ENCODE results near the gene ETV2. TPM values are rescaled to one million over a fixed set of nuclear protein-coding genes. Genes with fewer than 3 reads are reported as not detected.
"Not testable (repeated sequence)": the region's sequence is repeated elsewhere in the genome, so short reads cannot be mapped to it uniquely, and the experiment has no call there.

Gene ETV2
- total RNA-seq, 2 donors from 2014 or later: 1.2 to 1.3 TPM

DNA sequence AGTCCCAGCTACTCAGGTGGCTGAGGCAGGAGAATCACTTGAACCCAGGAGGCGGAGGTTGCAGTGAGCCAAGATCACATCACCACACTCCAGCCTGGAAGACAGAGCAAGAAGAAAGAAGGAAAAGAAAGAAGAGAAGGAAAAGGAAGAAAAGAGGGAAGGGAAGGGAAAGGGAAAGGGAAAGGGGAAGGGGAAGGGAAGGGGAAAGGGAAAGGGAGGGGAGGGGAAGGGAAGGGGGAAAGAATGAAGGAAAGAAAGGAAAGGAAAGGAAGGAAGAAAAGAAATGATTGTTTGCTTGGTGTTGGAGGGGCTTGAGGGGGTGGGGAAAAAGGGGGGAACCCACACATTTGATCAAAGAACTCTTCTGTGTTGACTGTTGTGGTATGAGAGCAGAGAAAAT, 45.6 kb upstream of the ETV2 start:
- TF ChIP-seq, protein P1, sequence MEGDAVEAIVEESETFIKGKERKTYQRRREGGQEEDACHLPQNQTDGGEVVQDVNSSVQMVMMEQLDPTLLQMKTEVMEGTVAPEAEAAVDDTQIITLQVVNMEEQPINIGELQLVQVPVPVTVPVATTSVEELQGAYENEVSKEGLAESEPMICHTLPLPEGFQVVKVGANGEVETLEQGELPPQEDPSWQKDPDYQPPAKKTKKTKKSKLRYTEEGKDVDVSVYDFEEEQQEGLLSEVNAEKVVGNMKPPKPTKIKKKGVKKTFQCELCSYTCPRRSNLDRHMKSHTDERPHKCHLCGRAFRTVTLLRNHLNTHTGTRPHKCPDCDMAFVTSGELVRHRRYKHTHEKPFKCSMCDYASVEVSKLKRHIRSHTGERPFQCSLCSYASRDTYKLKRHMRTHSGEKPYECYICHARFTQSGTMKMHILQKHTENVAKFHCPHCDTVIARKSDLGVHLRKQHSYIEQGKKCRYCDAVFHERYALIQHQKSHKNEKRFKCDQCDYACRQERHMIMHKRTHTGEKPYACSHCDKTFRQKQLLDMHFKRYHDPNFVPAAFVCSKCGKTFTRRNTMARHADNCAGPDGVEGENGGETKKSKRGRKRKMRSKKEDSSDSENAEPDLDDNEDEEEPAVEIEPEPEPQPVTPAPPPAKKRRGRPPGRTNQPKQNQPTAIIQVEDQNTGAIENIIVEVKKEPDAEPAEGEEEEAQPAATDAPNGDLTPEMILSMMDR (conservative IDR thresholded peaks at IDR 0.05): no peak
- WGBS, 2 experiments (ENCODE audit: insufficient coverage in 1 of 2, insufficient read length in 1 of 2): 100% methylated on average over 1 of the region's 1 CpG

DNA sequence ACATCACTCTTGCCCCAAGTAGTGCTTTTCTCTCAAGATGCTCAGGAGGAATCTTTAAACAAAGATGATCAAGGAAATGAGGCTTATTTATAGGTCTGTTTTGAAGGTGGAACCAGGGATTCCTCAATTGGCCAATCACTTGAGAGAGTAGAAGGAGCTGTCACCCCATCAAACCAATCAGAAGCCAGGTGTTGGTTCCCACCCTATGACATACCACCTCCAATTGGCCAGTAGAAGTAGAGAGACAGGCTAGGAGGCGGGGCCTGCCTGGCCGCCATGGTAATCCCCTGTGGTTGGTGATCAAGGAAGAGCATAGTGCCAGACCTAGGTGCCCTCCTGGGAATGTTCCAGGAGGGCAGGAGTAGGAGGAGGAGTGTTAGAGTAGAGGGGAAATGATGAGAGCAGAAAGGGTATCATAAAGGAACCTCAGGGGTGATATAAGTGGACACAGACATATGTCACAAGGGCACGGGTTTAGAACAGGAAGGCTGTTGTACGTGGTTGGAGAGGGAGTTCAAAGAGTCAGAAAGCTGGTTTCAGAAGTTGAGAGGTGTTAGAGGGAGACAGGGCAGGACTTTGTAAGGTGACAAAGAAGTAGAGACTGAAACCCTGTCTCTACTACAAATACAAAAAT, 45.1 kb upstream of the ETV2 start:
- no peak overlapping the region for H3K4me3 Mint-ChIP-seq
- DNase-seq: peak; percentile 64
- peaks cover 4% of the 10 kb centered on the region for H3K27me3 Mint-ChIP-seq (ENCODE audit: insufficient read depth)
- Histone ChIP-seq H3K36me3 (ENCODE audit: control insufficient read depth, insufficient read depth, low read length) (no peaks in the 10 kb centered on the region), H3K27me3 (ENCODE audit: control insufficient read depth, insufficient read depth, low read length, poor library complexity, severe bottlenecking) (no peaks in the 10 kb centered on the region), H3K9ac (ENCODE audit: extremely low read depth, low read length, poor library complexity, severe bottlenecking) (no peak overlapping the region), H3K4me3 (ENCODE audit: low read length) (no peak overlapping the region), H3K9me3 (ENCODE audit: control insufficient read depth, low read length) (no peaks in the 10 kb centered on the region), H3K27ac (ENCODE audit: low read depth, low read length) (no peak overlapping the region), H3K4me1 (ENCODE audit: control insufficient read depth, insufficient read depth, low read length) (no peaks in the 10 kb centered on the region)
- no peaks in the 10 kb centered on the region for H3K4me1 Mint-ChIP-seq
- H3K36me3 Mint-ChIP-seq (ENCODE audit: low read depth): no peaks in the 10 kb centered on the region
- 95 to 96% methylated on average over 4 of the region's 4 CpGs for WGBS, 2 experiments (ENCODE audit: insufficient coverage in 1 of 2, insufficient read length in 1 of 2)
- H3K27ac Mint-ChIP-seq: no peak overlapping the region
- no peaks in the 10 kb centered on the region for H3K9me3 Mint-ChIP-seq
- TF ChIP-seq, protein P1 (conservative IDR thresholded peaks at IDR 0.05): no peak

More for the DNA sequence above, 45.6 kb upstream of the ETV2 start:
- Mint-ChIP-seq H3K27me3 (ENCODE audit: insufficient read depth) (peaks cover 4% of the 10 kb centered on the region), H3K27ac (no peak overlapping the region), H3K36me3 (ENCODE audit: low read depth) (no peaks in the 10 kb centered on the region), H3K4me3 (no peak overlapping the region), H3K4me1 (no peaks in the 10 kb centered on the region), H3K9me3 (no peaks in the 10 kb centered on the region)
- Histone ChIP-seq H3K4me1 (ENCODE audit: control insufficient read depth, insufficient read depth, low read length) (no peaks in the 10 kb centered on the region), H3K36me3 (ENCODE audit: control insufficient read depth, insufficient read depth, low read length) (no peaks in the 10 kb centered on the region), H3K27me3 (ENCODE audit: control insufficient read depth, insufficient read depth, low read length, poor library complexity, severe bottlenecking) (no peaks in the 10 kb centered on the region), H3K9ac (ENCODE audit: extremely low read depth, low read length, poor library complexity, severe bottlenecking) (no peak overlapping the region), H3K9me3 (ENCODE audit: control insufficient read depth, low read length) (no peaks in the 10 kb centered on the region), H3K27ac (ENCODE audit: low read depth, low read length) (no peak overlapping the region), H3K4me3 (ENCODE audit: low read length) (no peak overlapping the region)
- no peak for DNase-seq

DNA sequence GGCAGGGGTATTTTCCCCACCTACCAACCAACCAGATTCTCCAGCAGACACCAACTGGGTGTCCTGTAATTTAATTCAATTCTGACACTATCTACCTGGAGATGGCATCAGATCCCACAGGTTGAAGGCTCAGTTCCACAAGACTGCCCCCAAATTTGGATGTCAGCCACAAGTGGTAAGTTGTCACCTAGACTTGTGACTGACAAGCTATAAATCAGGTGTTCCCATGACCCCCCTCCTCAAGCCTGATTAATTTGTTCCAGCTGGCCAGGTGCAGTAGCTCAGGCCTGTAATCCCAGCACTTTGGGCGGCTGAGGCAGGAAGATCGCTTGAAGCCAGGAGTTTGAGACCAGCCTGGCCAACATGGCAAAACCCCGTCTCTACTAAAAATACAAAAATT, 39.6 kb upstream of the ETV2 start:
- no peaks in the 10 kb centered on the region for H3K36me3 ChIP-seq (ENCODE audit: control insufficient read depth, insufficient read depth, low read length)
- 76 to 90% methylated on average over 3 of the region's 3 CpGs for WGBS, 2 experiments (ENCODE audit: insufficient coverage in 1 of 2, insufficient read length in 1 of 2)
- no peaks in the 10 kb centered on the region for H3K4me1 ChIP-seq (ENCODE audit: control insufficient read depth, insufficient read depth, low read length)
- H3K9ac ChIP-seq (ENCODE audit: extremely low read depth, low read length, poor library complexity, severe bottlenecking): no peak overlapping the region
- Mint-ChIP-seq H3K27ac (no peak overlapping the region), H3K36me3 (ENCODE audit: low read depth) (no peaks in the 10 kb centered on the region), H3K4me1 (no peaks in the 10 kb centered on the region), H3K4me3 (no peak overlapping the region), H3K9me3 (peaks cover 10% of the 10 kb centered on the region), H3K27me3 (ENCODE audit: insufficient read depth) (peaks cover 10% of the 10 kb centered on the region)
- H3K27me3 ChIP-seq (ENCODE audit: control insufficient read depth, insufficient read depth, low read length, poor library complexity, severe bottlenecking): no peaks in the 10 kb centered on the region
- DNase-seq: no peak
- peaks cover 5% of the 10 kb centered on the region for H3K9me3 ChIP-seq (ENCODE audit: control insufficient read depth, low read length)
- TF ChIP-seq, protein P1 (conservative IDR thresholded peaks at IDR 0.05): no peak
- H3K4me3 ChIP-seq (ENCODE audit: low read length): no peak overlapping the region
- no peak overlapping the region for H3K27ac ChIP-seq (ENCODE audit: low read depth, low read length)

DNA sequence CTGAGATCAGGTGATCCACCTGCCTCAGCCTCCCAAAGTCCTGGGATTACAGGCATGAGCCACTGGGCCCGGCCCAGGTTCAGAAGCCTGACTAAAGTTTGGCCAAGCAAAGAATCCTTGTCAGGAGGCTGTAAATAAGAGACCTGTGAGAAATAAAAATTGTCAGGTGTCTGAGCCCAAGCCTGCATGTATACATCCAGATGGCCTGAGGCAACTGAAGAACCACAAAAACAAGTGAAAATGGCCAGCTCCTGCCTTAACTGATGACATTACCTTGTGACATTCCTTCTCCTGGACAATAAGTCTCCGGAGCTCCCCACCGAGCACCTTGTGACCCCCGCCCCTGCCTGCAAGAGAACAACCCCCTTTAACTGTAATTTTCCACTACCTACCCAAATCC, 37.1 kb upstream of the ETV2 start:
- not testable (repeated sequence) for H3K36me3 Mint-ChIP-seq (ENCODE audit: low read depth); H3K4me1 ChIP-seq (ENCODE audit: control insufficient read depth, insufficient read depth, low read length); H3K36me3 ChIP-seq (ENCODE audit: control insufficient read depth, insufficient read depth, low read length); H3K27ac Mint-ChIP-seq; DNase-seq; H3K4me3 ChIP-seq (ENCODE audit: low read length); H3K4me3 Mint-ChIP-seq; H3K27me3 ChIP-seq (ENCODE audit: control insufficient read depth, insufficient read depth, low read length, poor library complexity, severe bottlenecking); H3K9ac ChIP-seq (ENCODE audit: extremely low read depth, low read length, poor library complexity, severe bottlenecking); H3K4me1 Mint-ChIP-seq; H3K27ac ChIP-seq (ENCODE audit: low read depth, low read length)
- H3K9me3 ChIP-seq (ENCODE audit: control insufficient read depth, low read length): peaks cover 20% of the 10 kb centered on the region
- Mint-ChIP-seq H3K9me3 (peaks cover 30% of the 10 kb centered on the region), H3K27me3 (ENCODE audit: insufficient read depth) (peaks cover 20% of the 10 kb centered on the region)
- WGBS, 2 experiments (ENCODE audit: insufficient coverage in 1 of 2, insufficient read length in 1 of 2): 87% methylated on average over 3 to 4 of the region's 4 CpGs

DNA sequence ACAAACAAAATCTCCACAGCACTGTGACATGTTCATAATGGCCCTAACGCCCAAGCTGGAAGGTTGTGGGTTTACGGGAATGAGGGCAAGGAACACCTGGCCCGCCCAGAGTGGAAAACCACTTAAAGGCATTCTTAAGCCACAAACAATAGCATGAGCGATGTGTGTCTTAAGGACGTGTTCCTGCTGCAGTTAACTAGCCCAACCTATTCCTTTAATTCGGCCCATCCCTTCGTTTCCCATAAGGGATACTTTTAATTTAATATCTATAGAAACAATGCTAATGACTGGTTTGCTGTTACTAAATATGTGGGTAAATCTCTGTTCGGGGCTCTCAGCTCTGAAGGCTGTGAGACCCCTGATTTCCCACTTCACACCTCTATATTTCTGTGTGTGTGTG, 34.4 kb upstream of the ETV2 start:
- H3K36me3 Mint-ChIP-seq (ENCODE audit: low read depth); H3K4me3 Mint-ChIP-seq; H3K4me1 ChIP-seq (ENCODE audit: control insufficient read depth, insufficient read depth, low read length); H3K27ac ChIP-seq (ENCODE audit: low read depth, low read length); H3K27ac Mint-ChIP-seq; H3K4me1 Mint-ChIP-seq; DNase-seq; H3K4me3 ChIP-seq (ENCODE audit: low read length); H3K27me3 ChIP-seq (ENCODE audit: control insufficient read depth, insufficient read depth, low read length, poor library complexity, severe bottlenecking); H3K36me3 ChIP-seq (ENCODE audit: control insufficient read depth, insufficient read depth, low read length); H3K9ac ChIP-seq (ENCODE audit: extremely low read depth, low read length, poor library complexity, severe bottlenecking): not testable (repeated sequence)
- peaks cover 34% of the 10 kb centered on the region for H3K27me3 Mint-ChIP-seq (ENCODE audit: insufficient read depth)
- H3K9me3 Mint-ChIP-seq: peaks cover 30% of the 10 kb centered on the region
- 86 to 88% methylated on average over 3 to 6 of the region's 8 CpGs for WGBS, 2 experiments (ENCODE audit: insufficient coverage in 1 of 2, insufficient read length in 1 of 2)
- H3K9me3 ChIP-seq (ENCODE audit: control insufficient read depth, low read length): peaks cover 20% of the 10 kb centered on the region

Measured in endodermal cell (in vitro differentiated cells).